Activated T-cell treated with anti-CD3 and anti-CD28 coated beads for 4 hours (primary cell): ENCODE measurements around the gene CAMSAP3.

Experiments used
- DNase-seq: peaks from one replicate; pipeline ENCODE4 v3.0.0-alpha.2; 2020

CAMSAP3 gene

GRCh38 chr19:7579182-7579581 is 16.5 kb upstream of the CAMSAP3 start:
- no peak for DNase-seq

DNA sequence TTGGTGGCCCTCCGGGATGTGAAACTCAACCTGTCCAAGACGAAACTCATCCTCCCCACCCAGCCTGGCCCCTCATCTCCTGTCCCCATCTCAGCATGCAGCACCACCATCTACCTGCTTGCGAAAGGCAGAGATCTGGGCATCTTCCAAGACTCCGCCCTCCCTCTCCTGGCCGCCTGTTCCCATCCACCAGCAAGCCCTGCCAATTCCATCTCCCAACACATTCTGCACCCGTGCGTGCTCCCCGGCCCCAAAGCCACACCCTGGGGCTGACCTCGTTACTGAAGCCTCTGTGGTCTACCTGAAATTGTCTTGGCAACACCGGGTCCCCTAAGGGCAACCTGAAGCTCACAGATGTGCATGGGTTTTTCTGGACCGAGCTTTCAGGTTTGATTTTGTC is 13.2 kb upstream of the CAMSAP3 start:
- DNase-seq, result no peak

- DNase-seq, result no peak
Observed at GRCh38 chr19:7589822-7590221, 5.8 kb upstream of the CAMSAP3 start.

GRCh38 chr19:7590256-7590655 is 5.4 kb upstream of the CAMSAP3 start:
- DNase-seq, result no peak

DNA sequence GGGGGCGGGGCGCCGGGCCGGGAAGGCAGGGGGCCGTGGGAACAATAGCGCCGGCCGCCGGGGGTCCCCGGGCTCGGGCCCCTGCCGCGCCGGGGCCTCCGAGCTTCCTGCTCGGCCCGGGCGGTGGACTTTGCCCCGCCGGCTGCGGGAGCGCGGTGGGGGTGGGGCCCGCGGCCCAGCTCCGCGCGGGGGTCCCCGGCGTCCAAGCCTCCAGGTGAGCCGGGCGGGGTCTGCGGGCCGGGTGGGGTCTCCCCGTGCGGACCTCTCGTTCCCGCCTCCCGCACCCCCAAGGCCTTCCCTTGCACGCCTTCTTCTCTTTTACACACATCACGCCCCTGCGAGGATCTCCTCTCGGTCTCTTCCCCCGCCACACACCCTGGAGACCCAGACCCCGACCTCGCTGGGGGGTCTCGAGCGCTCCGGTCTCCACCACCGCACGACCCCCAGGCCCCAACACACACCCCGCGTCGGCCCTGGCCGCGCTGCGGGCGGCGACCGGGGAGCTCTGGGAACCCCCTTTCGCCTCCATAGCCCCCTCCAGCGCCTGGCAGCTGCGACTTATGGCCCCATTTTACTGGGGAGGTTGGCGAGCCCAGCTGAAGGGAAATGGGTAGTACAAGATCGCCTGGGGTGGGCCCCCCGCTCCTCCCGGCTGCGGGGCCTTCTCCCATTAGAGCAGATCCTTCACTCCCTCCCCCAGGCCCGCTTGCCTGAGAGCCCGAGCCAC is 711 bp downstream of the CAMSAP3 start:
- no peak for DNase-seq

- no peak for DNase-seq
Observed at GRCh38 chr19:7597689-7598088, 2.0 kb downstream of the CAMSAP3 start.

GRCh38 chr19:7598180-7598579 is 2.5 kb downstream of the CAMSAP3 start:
- DNase-seq, result no peak

GRCh38 chr19:7600721-7601120 is 5.1 kb downstream of the CAMSAP3 start:
- no peak for DNase-seq

DNA sequence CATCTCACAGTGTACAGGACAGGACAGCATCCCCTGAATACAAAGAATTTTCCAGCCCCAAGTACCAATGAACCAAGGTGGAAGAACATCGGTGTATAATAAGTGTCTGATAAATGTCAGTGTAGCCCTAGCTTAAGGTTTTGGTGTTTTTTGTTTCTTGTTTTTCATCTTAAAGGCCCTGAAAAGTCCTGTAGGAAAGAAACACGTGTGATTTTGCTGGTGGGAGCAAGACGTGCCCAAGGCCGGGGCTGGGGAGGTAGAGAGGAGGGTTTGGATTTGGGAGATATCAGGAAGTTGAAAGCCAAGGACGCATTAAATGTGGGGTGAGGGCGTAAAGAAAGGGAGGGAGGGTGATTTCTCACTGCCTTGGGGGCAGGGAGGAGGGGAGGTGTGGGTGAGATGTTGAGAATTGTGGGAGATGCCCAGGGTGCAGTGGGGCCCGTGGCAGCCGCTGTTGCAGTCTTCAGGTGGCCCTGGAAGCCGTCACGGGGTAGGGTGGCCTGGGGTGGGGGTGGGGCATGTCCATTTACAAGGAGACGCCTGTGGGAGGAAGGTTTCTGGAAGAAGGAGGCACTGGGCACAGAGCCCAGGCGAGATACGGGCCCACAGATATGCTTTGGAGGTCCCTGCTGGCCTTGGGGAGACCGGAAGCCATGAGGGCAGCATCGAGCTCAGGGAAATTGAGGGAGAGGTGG is 6.7 kb downstream of the CAMSAP3 start:
- DNase-seq, result no peak

DNA sequence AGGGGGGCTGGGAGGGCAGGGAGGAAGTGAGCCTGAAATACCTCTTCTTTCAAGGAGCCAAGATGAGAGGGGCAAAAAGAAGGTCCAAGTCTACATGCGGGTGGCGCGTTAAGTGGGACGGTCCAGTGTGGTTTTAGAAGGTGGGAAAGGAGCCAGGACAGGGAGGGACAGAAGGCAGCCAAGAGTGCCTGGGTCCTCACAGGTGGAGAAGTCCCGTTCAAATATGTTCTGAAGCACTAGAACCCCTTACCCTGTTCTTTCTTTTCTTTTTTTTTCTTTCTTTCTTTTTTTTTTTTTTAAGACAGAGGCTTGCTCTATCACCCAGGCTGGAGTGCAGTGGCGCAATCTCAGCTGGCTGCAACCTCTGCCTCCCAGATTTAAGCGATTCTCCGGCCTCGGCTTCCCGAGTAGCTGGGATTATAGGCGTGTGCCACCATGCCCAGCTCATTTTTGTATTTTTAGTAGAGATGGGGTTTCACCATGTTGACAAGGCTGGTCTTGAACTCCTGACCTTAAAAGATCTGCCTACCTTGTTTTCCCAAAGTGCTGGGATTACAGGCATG is 7.4 kb downstream of the CAMSAP3 start:
- no peak for DNase-seq

DNA sequence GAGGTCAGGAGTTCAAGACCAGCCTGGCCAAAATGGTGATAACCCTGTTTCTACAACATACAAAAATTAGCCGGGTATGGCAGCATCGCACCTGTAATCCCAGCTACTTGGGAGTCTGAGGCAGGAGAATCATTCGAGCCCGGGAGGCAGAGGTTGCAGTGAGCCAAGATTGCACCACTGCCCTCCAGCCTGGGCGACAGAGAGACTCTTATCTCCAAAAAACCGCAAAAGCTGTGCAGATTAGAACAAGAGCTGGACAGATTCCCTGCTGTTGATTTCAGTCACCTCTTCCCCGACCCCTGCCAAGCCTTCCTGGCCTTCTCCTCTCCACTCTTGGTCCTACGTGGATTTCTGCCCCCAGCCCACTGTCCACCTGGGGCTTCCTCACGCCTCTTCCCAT is 8.3 kb downstream of the CAMSAP3 start:
- DNase-seq, result no peak

GRCh38 chr19:7605490-7606222 is 10.0 kb downstream of the CAMSAP3 start:
- DNase-seq, result no peak

DNA sequence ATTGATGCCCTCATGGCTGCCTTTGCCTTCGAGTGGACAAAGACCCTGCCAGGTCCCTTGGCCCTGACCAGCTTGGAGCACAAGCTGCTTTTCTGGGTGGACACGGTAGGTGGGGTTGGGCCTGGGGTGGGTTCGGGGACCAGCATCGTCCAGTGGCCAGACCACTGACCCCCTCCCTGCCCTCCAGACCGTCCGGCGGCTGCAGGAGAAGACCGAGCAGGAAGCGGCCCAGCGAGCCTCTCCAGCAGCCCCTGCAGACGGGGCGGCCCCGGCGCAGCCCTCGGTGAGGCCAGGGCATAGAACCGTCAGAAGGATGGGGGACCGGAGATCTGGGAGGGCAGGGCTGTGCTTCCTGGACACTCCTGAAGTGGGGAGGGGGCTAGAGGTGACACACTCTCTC is 10.6 kb downstream of the CAMSAP3 start:
- DNase-seq, result no peak

DNA sequence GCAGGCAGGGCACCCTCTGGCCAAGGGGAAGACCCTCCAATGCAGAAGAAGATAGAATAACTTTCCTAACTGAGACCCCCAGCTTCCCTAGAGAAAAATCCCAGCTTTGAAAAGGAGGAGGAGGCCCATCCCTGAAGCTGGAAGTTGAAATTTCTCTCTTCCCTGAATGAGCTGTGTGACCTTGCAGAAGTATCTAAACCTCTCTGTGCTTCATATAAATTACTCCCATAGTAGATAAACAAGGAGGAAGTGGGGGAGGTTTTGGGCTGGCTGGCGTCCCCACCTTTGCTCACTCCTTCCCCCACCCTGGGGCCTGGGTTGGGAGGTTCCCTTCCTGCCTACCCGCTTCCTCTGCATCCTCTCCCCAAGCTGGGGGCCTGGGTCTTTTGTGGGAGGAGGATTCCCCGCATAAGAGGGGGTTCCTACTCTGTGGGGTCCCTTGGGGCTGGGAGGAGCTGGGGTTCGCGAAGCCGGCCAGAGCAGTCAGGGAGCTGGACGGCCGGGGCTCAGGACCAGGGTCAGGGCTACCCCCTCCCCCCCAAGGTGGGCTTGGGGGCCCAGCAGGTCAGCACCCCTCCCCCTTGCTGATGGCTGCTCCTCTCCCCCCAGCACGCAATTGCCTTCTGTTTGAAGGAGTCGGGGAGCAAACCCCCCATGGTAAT is 11.7 kb downstream of the CAMSAP3 start:
- DNase-seq, result no peak

DNA sequence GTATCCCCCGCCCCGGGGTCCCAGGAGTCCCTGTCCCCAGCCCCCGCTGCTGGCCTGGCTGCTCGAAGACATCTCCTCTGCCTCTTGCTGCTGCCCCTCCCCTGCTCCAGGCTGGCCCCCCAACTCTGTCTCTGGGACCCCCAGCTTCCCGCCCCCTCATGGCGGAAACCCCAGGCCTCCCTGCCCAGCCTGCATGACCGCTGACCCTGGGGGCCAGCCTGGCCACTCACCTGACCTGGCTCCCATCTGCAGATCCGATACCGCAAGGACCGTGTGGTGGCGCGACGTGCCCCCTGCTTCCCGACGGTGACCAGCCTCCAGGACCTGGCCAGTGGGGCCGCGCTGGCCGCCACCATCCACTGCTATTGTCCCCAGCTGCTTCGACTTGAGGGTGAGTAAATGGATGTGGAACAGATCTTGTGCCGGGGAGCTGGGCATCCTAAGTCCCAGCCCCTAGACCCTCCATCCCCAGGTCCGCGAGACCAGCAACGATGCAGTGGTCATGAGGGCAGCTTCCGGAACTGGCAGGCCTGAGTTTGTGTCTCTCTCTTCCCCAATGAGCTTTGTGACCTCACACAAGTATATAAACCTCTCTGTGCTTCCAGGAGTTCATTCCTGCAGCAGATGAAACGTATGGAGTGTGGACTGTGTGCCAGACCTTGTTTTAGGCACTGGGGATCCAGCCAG is 12.4 kb downstream of the CAMSAP3 start:
- no peak for DNase-seq

GRCh38 chr19:7610491-7611240 is 15.0 kb downstream of the CAMSAP3 start:
- no peak for DNase-seq

DNA sequence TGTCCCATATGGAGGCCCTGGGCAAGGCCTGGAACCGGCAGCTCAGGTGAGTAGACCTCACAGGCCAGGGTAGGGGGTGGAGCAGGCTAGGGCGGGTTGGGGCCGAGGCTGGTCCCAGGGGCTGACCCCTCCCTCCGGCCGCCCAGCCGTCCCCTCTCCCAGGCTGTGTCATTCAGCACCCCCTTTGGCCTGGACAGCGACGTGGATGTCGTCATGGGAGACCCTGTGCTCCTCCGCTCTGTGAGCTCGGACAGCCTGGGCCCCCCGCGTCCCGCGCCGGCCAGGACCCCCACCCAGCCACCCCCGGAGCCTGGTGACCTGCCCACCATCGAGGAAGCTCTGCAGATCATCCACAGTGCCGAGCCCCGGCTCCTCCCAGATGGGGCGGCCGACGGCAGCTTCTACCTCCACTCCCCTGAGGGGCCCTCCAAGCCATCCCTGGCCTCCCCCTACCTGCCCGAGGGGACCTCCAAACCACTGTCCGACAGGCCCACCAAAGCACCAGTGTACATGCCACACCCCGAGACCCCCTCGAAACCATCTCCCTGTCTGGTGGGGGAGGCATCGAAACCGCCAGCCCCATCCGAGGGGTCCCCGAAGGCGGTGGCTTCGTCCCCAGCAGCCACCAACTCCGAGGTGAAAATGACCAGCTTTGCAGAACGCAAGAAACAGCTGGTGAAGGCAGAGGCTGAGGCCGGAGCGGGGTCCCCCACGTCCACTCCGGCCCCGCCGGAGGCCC is 16.0 kb downstream of the CAMSAP3 start:
- DNase-seq, result no peak

DNA sequence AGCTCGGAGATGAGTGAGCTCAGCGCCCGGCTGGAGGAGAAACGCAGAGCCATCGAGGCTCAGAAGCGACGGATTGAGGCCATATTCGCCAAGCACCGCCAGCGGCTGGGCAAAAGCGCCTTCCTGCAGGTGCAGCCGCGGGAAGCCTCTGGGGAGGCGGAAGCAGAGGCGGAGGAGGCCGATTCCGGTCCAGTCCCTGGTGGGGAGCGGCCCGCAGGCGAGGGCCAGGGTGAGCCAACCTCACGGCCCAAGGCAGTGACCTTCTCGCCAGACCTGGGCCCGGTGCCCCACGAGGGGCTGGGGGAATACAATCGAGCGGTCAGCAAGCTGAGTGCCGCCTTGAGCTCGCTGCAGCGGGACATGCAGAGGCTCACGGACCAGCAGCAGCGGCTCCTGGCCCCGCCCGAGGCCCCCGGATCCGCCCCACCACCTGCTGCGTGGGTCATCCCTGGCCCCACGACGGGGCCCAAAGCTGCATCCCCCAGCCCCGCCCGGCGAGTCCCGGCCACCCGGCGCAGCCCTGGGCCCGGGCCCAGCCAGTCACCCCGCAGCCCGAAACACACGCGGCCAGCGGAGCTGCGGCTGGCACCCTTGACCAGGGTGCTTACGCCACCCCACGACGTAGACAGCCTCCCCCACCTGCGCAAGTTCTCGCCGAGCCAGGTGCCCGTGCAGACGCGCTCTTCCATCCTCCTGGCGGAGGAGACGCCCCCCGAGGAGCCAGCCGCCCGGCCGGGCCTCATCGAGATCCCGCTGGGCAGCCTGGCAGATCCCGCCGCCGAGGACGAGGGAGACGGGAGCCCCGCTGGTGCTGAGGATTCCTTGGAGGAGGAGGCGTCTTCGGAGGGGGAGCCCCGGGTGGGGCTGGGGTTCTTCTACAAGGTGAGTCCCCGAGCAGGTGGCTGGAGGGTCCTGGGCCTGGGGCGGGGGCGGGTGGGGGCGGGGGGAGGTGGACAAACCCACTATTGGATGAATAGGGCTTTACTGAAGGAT is 16.9 kb downstream of the CAMSAP3 start:
- no peak for DNase-seq

- DNase-seq, result no peak
Observed at GRCh38 chr19:7614859-7615741, 19.4 kb downstream of the CAMSAP3 start.
